Measurements from ENCODE around the gene NOG. TPM values are rescaled to one million over a fixed set of nuclear protein-coding genes. Genes with fewer than 3 reads are reported as not detected.

The NOG gene
- polyA plus RNA-seq, 2 of the 4 experiments (the other 2 are of a cell fraction), result 0.25 to 0.67 TPM

DNA sequence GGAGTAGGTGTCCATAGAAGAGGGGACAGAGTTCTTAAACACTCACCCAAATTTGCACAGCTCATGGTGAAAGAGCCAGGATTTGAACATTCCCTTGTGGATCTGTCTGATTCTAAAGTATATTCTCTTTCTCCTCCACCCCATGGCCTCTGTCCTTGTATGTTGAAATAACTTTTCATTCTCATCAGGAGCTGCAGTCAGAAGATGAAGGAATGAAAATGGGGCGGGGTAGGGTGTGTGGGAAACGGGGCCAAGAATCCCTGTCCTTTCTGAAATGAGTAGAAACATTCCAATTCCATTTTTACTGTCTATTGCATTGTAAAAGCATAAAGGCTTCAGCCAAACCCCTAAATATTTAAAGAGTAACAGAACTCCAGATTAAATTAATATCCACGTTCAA lies 42.8 kb downstream of the NOG start:
- no peak overlapping the region for H3K27ac ChIP-seq
- no peaks in the 10 kb centered on the region for H3K9me3 ChIP-seq
- FAIRE-seq, result no peak
- ATAC-seq, result no peak
- H3K4me2 ChIP-seq, result no peak overlapping the region
- H3K4me3 ChIP-seq, result no peak overlapping the region
- ChIA-PET CTCF (interaction anchor here (1.2 to 4.0 kb wide), 5 partner anchors 10 to 80 kb away, joined by 3 to 29 read pairs (median 4); no protein-coding TSS in a partner anchor), POLR2A (no interaction called here)
- 6% methylated on average over 3 of the region's 3 CpGs for WGBS (ENCODE audit: missing lambda C conversion rate)
- TF ChIP-seq JUNB (IDR thresholded peaks at IDR 0.05) (no peak), EHF (CRISPR knock-in tag; IDR thresholded peaks at IDR 0.05) (no peak), TP53 (CRISPR knock-in tag; IDR thresholded peaks at IDR 0.05) (no peak), TFCP2L1 (CRISPR knock-in tag; IDR thresholded peaks at IDR 0.05) (no peak), MYC (IDR thresholded peaks at IDR 0.05; ENCODE audit: borderline replicate concordance, low read length) (no peak), ESRRA (IDR thresholded peaks at IDR 0.05; ENCODE audit: borderline replicate concordance, low read length) (no peak), POLR2A (IDR thresholded peaks at IDR 0.05; ENCODE audit: low read length) (no peak)
- TF ChIP-seq, protein P1, sequence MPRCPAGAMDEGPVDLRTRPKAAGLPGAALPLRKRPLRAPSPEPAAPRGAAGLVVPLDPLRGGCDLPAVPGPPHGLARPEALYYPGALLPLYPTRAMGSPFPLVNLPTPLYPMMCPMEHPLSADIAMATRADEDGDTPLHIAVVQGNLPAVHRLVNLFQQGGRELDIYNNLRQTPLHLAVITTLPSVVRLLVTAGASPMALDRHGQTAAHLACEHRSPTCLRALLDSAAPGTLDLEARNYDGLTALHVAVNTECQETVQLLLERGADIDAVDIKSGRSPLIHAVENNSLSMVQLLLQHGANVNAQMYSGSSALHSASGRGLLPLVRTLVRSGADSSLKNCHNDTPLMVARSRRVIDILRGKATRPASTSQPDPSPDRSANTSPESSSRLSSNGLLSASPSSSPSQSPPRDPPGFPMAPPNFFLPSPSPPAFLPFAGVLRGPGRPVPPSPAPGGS (IDR thresholded peaks at IDR 0.05), result no peak
- TF ChIP-seq, protein P2, sequence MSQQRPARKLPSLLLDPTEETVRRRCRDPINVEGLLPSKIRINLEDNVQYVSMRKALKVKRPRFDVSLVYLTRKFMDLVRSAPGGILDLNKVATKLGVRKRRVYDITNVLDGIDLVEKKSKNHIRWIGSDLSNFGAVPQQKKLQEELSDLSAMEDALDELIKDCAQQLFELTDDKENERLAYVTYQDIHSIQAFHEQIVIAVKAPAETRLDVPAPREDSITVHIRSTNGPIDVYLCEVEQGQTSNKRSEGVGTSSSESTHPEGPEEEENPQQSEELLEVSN (IDR thresholded peaks at IDR 0.05; ENCODE audit: borderline replicate concordance, low read depth), result no peak
- H3K4me1 ChIP-seq, result 0 out of 3 replicates have a peak, but pooled peaks cover 3% of the 10 kb centered on the region
- DNase-seq (ENCODE audit: low read depth in 1 of 2, low spot score in 1 of 2), result no peak

DNA sequence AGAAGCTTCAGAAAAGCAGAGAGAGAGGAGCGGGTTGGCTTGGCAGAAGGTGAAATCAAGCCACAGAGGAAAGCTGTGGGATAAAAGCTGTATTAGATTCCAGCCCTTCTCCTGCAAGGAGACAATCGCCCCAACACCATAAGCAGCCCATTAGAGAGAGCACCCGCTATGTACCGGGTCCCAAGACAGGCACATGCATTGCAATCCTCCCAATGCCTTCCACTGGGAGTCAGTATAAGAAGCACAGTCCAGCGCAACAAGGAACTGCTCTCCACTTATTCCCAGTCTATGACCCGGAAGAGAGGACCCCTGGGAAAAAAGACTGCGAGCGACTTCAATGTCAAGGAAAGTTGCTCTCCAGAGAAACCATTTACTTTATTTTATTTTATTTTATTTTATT lies 43.8 kb downstream of the NOG start:
- ATAC-seq (peak; percentile 32 to 49; a peak in 3 of 6 replicates), DNase-seq (ENCODE audit: low read depth in 1 of 2, low spot score in 1 of 2) (no peak), FAIRE-seq (no peak)
- Histone ChIP-seq H3K27ac (no peak overlapping the region), H3K9me3 (no peaks in the 10 kb centered on the region), H3K4me1 (0 out of 3 replicates have a peak, but pooled peaks cover 3% of the 10 kb centered on the region), H3K4me3 (no peak overlapping the region), H3K4me2 (no peak overlapping the region)
- CTCF ChIA-PET, result interaction anchor here (0.6 to 4.0 kb wide), 8 partner anchors 10 to 143 kb away, joined by 3 to 29 read pairs (median 4); no protein-coding TSS in a partner anchor
- POLR2A ChIA-PET, result no interaction called here
- WGBS (ENCODE audit: missing lambda C conversion rate), result 58% methylated on average over 8 of the region's 8 CpGs
- TF ChIP-seq ZNF302 (CRISPR knock-in tag; IDR thresholded peaks at IDR 0.05), result no peak
- no peak for TF ChIP-seq FOXS1 (CRISPR knock-in tag; IDR thresholded peaks at IDR 0.05)
- TF ChIP-seq, protein P1 (IDR thresholded peaks at IDR 0.05), result no peak
- no peak for TF ChIP-seq ZFP36 (IDR thresholded peaks at IDR 0.05; ENCODE audit: borderline replicate concordance, partially characterized antibody)
- no peak for TF ChIP-seq ZSCAN20 (CRISPR knock-in tag; IDR thresholded peaks at IDR 0.05)
- TF ChIP-seq, protein P3, sequence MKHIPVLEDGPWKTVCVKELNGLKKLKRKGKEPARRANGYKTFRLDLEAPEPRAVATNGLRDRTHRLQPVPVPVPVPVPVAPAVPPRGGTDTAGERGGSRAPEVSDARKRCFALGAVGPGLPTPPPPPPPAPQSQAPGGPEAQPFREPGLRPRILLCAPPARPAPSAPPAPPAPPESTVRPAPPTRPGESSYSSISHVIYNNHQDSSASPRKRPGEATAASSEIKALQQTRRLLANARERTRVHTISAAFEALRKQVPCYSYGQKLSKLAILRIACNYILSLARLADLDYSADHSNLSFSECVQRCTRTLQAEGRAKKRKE (CRISPR knock-in tag; IDR thresholded peaks at IDR 0.05; ENCODE audit: low read depth), result no peak
- no peak for TF ChIP-seq EHMT2 (IDR thresholded peaks at IDR 0.05; ENCODE audit: low read depth)
- no peak for TF ChIP-seq RNF2 (IDR thresholded peaks at IDR 0.05; ENCODE audit: borderline replicate concordance, low read depth)
- TF ChIP-seq RFX5 (IDR thresholded peaks at IDR 0.05), result no peak
- TF ChIP-seq POLR2A (IDR thresholded peaks at IDR 0.05; ENCODE audit: low read length), result no peak
- no peak for TF ChIP-seq HOXA7 (CRISPR knock-in tag; IDR thresholded peaks at IDR 0.05)

DNA sequence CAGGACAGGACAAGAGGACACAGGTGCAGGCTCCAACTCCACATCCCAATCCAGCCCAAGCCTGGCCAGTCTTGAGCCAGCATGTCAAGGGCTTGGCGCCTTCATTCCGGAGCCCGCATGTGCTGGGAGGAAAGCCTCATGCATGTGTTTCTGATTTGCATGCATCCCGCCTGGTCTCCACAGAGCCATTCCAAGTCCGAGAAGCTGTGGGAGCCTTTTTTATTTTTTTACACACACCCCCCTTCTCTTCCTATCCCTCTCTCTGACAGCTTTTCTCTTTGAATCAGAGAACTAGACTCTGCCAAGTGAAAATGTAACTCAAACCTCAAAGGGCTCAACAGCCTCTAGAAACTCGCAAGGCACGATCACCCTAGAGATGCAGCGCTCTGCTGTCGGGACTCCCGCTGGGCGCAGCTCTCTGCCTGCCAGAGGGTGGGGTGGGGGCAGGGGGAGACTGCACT lies 45.1 kb downstream of the NOG start:
- no peak overlapping the region for H3K4me2 ChIP-seq
- no peak overlapping the region for H3K4me3 ChIP-seq
- no peak for ATAC-seq
- FAIRE-seq, result no peak
- 0 out of 3 replicates have a peak, but pooled peaks cover 3% of the 10 kb centered on the region for H3K4me1 ChIP-seq
- CTCF ChIA-PET, result interaction anchor here (0.9 to 4.0 kb wide), 6 partner anchors 9 to 142 kb away, joined by 3 to 29 read pairs (median 4); partner anchors contain the start of gene NOG
- H3K27ac ChIP-seq, result no peak overlapping the region
- no peak for DNase-seq (ENCODE audit: low read depth in 1 of 2, low spot score in 1 of 2)
- WGBS (ENCODE audit: missing lambda C conversion rate), result 78% methylated on average over 11 of the region's 11 CpGs
- no peaks in the 10 kb centered on the region for H3K9me3 ChIP-seq
- POLR2A ChIA-PET, result no interaction called here
- TF ChIP-seq JUNB (IDR thresholded peaks at IDR 0.05) (no peak), NR3C1 (IDR thresholded peaks at IDR 0.05) (no peak), NFE2L2 (conservative IDR thresholded peaks at IDR 0.05; ENCODE audit: low read length) (no peak), CHD4 (IDR thresholded peaks at IDR 0.05; ENCODE audit: borderline replicate concordance) (no peak), HOXA7 (CRISPR knock-in tag; IDR thresholded peaks at IDR 0.05) (no peak), HOXB5 (CRISPR knock-in tag; IDR thresholded peaks at IDR 0.05) (no peak), RAD21 (conservative IDR thresholded peaks at IDR 0.05 in 1 of 2, IDR thresholded peaks at IDR 0.05 in 1 of 2) (no peak)
- TF ChIP-seq, protein P1 (IDR thresholded peaks at IDR 0.05), result no peak
- TF ChIP-seq, protein P4, sequence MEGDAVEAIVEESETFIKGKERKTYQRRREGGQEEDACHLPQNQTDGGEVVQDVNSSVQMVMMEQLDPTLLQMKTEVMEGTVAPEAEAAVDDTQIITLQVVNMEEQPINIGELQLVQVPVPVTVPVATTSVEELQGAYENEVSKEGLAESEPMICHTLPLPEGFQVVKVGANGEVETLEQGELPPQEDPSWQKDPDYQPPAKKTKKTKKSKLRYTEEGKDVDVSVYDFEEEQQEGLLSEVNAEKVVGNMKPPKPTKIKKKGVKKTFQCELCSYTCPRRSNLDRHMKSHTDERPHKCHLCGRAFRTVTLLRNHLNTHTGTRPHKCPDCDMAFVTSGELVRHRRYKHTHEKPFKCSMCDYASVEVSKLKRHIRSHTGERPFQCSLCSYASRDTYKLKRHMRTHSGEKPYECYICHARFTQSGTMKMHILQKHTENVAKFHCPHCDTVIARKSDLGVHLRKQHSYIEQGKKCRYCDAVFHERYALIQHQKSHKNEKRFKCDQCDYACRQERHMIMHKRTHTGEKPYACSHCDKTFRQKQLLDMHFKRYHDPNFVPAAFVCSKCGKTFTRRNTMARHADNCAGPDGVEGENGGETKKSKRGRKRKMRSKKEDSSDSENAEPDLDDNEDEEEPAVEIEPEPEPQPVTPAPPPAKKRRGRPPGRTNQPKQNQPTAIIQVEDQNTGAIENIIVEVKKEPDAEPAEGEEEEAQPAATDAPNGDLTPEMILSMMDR (IDR thresholded peaks at IDR 0.05), result no peak
- TF ChIP-seq, protein P5, sequence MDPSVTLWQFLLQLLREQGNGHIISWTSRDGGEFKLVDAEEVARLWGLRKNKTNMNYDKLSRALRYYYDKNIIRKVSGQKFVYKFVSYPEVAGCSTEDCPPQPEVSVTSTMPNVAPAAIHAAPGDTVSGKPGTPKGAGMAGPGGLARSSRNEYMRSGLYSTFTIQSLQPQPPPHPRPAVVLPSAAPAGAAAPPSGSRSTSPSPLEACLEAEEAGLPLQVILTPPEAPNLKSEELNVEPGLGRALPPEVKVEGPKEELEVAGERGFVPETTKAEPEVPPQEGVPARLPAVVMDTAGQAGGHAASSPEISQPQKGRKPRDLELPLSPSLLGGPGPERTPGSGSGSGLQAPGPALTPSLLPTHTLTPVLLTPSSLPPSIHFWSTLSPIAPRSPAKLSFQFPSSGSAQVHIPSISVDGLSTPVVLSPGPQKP (IDR thresholded peaks at IDR 0.05; ENCODE audit: low read depth, low read length), result no peak

All from A549 (cell line).